Kidney epithelial cell (primary cell): ENCODE data around the gene FGF12. TPM values are rescaled to one million over a fixed set of nuclear protein-coding genes. Genes with fewer than 3 reads are reported as not detected.

ENCODE experiments used
- DNase-seq: peaks from one replicate; pipeline ENCODE4 v3.0.0-alpha.2; 2010; ENCODE audit warnings: low read depth
- H3K27me3 ChIP-seq: 2 replicates; pipeline ENCODE4 v1.6.0; 2011; ENCODE audit warnings: low read length; ENCODE audit not compliant: control insufficient read depth, insufficient read depth
- H3K36me3 ChIP-seq: 2 replicates; pipeline ENCODE4 v1.5.1; 2011; ENCODE audit warnings: low read length; ENCODE audit not compliant: control insufficient read depth, insufficient read depth
- H3K4me3 ChIP-seq: 2 replicates; pipeline ENCODE4 v1.5.1; 2011; ENCODE audit warnings: low read depth, mild to moderate bottlenecking, control low read depth, low read length
- CTCF ChIP-seq: IDR thresholded peaks from 2 replicates; pipeline ENCODE4 v1.5.1; 2011; ENCODE audit warnings: mild to moderate bottlenecking, moderate library complexity, low read length, control low read depth, inconsistent platforms; ENCODE audit not compliant: insufficient read depth, poor library complexity, severe bottlenecking
- total RNA-seq: library from RNA; depleted of rRNA; stranded (reverse); fragments of >200 nt; gene quantifications from 2 replicates; pipeline ENCODE4 v1.2.3, GENCODE V29; 2015

The FGF12 gene
- total RNA-seq, 1 donor from 2014 or later = 3.2 TPM

DNA sequence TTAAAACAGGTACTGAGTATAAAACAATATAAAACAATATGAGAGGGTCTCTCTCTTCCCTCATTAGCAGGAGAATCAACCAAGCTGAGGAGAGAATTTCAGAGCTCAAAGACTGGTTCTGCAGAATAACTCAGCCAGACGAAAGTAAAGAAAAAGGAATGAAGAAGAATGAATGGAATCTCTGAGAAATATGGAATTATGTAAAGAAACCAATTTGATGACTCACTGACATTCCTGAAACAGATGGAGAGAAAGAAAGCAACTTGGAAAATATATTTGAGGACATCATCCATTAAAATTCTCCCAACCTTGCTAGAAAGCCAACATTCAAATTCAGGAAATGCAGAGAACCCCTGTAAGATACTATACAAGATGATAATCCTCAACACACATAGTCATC, 635.5 kb downstream of the FGF12 start:
- Histone ChIP-seq H3K27me3 (no peaks in the 10 kb centered on the region), H3K36me3 (no peaks in the 10 kb centered on the region), H3K4me3 (no peak overlapping the region)
- no peak for TF ChIP-seq CTCF
- DNase-seq = no peak

- no peaks in the 10 kb centered on the region for H3K36me3 ChIP-seq
- DNase-seq = no peak
- TF ChIP-seq CTCF = peak; percentile 14
- no peaks in the 10 kb centered on the region for H3K27me3 ChIP-seq
- no peak overlapping the region for H3K4me3 ChIP-seq
Measured at GRCh38 chr3:192090586-192090985, 636.8 kb downstream of the FGF12 start.

Other genes with a start within 250 kb of the FGF12 start
- 16.6 and 18.9 TPM in 2 replicates for gene MB21D2, start 190.3 kb upstream of the FGF12 start, total RNA-seq